ENCODE results near the gene NECAP2.

DNA sequence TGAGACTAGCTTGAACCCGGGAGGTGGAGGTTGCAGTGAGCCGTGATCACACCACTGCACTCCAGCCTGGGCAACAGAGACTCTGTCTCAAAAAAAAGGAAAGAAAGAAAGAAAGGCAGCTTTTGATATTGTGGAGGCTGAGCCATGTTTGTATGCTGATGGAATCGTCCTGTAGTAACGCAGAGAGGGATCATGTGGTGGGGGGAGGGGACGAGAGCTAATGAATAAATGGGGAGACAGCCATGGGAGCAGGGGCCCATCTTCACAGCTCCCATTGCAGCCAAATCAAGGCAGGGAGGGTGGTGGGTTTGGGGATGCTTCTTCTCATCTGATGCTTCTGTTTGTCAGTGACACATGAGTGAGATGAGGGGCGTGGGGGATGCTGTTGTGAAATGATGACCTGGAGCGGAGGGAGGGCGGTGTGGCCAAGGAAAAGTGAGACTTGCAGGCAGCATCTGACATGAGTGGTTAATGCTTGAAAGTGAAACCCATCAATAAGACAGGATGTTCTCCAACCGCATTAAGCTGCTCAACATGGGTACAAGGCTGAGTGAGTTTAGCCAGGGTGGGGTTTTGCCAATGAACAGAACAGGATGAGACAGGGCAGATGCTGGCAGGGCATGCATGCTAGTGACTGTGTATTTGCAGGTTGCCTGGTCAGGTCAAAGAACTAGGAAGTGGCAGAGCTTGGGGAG is 20.0 kb upstream of the NECAP2 start:
- TF ChIP-seq MAX (IDR thresholded peaks at IDR 0.05; ENCODE audit: low read depth): no peak
- no peak for TF ChIP-seq CTCF (IDR thresholded peaks at IDR 0.05)
- TF ChIP-seq MXI1 (IDR thresholded peaks at IDR 0.05; ENCODE audit: low read depth, low read length): no peak
- no peak for TF ChIP-seq MEF2A (IDR thresholded peaks at IDR 0.05; ENCODE audit: borderline replicate concordance, low read depth)
- no peak for TF ChIP-seq NFIC (IDR thresholded peaks at IDR 0.05; ENCODE audit: borderline replicate concordance)
- TF ChIP-seq EZH2phosphoT487 (IDR thresholded peaks at IDR 0.05; ENCODE audit: borderline replicate concordance, low read depth): no peak
- TF ChIP-seq RAD21 (IDR thresholded peaks at IDR 0.05; ENCODE audit: low read length): no peak
- no peak for TF ChIP-seq POLR2AphosphoS5 (IDR thresholded peaks at IDR 0.05; ENCODE audit: low read depth, low read length)
- no peak for TF ChIP-seq EP300 (IDR thresholded peaks at IDR 0.05; ENCODE audit: borderline replicate concordance in 1 of 2, low read depth in 1 of 2, low read length in 1 of 2)
- no peak for TF ChIP-seq GABPA (IDR thresholded peaks at IDR 0.05; ENCODE audit: low read depth)
- TF ChIP-seq RFX5 (IDR thresholded peaks at IDR 0.05; ENCODE audit: low read length): no peak
- no peak for TF ChIP-seq FOXJ3 (CRISPR knock-in tag; IDR thresholded peaks at IDR 0.05)
- no peak for TF ChIP-seq ELF1 (IDR thresholded peaks at IDR 0.05)

All from SK-N-SH (cell line).